AG04450 (cell line): ENCODE measurements around the gene MYO10. TPM values are rescaled to one million over a fixed set of nuclear protein-coding genes. Genes with fewer than 3 reads are reported as not detected.

Experiments
- CTCF ChIA-PET: fragments of 300-600, 350-600 bp; formaldehyde crosslinking; extraction: SDS; loops from one replicate; lab custom pipeline; 2022; ENCODE audit warnings: antibody characterized with exemption, inconsistent platforms; lab: Charles Lee
- POLR2A ChIA-PET: fragments of 350-600 bp; formaldehyde crosslinking; extraction: SDS; loops from one replicate; lab custom pipeline; 2021; ENCODE audit warnings: antibody characterized with exemption, inconsistent platforms; lab: Yijun Ruan, JAX
- DNase-seq: peaks from one replicate; pipeline ENCODE4 v3.0.0-alpha.2; 2011; ENCODE audit warnings: low read depth, low spot score
- H3K27ac ChIP-seq: one replicate; pipeline ENCODE4 v1.5.1; 2012; ENCODE audit warnings: low read depth, low read length, control low read depth
- H3K27me3 ChIP-seq: one replicate; pipeline ENCODE4 v1.6.0; 2012; ENCODE audit warnings: low read length; ENCODE audit not compliant: control insufficient read depth, insufficient read depth
- H3K4me3 ChIP-seq: 2 replicates; pipeline ENCODE4 v1.5.1; 2011; ENCODE audit warnings: mild to moderate bottlenecking, low read depth, low read length, control low read depth
- H3K9me3 ChIP-seq: 2 replicates; pipeline ENCODE4 v1.5.1; 2012; ENCODE audit warnings: low read length; ENCODE audit not compliant: control insufficient read depth, insufficient read depth
- polyA plus RNA-seq: library from polyadenylated mRNA; depleted of rRNA; stranded (reverse); fragments of >200 nt; gene quantifications from 2 replicates; pipeline ENCODE4 v1.2.3, GENCODE V29; 2011
- TF ChIP-seq, protein P1 (sequence below): IDR thresholded peaks from 2 replicates; pipeline ENCODE4 v1.5.1; 2011; ENCODE audit warnings: low read depth, low read length, control low read depth, inconsistent platforms

MYO10 gene
- polyA plus RNA-seq, 1 experiment, result 37.0 TPM

DNA sequence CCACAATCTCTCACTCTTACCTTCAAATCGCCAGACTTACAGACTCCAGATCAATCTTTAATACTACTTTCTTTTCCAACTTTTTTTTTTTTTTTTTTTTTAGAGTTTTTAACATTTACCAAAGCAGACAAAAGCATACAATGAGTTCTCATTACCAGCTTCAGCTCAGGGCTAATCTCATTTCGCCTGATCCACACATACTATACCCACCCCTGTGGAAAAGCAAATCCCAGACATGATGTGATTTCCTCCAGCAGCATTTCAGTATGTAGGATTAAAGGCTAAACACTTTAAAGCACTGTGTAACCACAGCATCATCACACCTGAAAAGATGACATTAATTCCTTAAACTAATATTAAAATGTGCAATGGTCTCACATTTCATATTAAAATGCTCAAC is 180.4 kb downstream of the MYO10 start:
- no peaks in the 10 kb centered on the region for H3K9me3 ChIP-seq
- H3K27ac ChIP-seq, result no peak overlapping the region
- no peak overlapping the region for H3K4me3 ChIP-seq
- DNase-seq, result no peak
- TF ChIP-seq, protein P1, sequence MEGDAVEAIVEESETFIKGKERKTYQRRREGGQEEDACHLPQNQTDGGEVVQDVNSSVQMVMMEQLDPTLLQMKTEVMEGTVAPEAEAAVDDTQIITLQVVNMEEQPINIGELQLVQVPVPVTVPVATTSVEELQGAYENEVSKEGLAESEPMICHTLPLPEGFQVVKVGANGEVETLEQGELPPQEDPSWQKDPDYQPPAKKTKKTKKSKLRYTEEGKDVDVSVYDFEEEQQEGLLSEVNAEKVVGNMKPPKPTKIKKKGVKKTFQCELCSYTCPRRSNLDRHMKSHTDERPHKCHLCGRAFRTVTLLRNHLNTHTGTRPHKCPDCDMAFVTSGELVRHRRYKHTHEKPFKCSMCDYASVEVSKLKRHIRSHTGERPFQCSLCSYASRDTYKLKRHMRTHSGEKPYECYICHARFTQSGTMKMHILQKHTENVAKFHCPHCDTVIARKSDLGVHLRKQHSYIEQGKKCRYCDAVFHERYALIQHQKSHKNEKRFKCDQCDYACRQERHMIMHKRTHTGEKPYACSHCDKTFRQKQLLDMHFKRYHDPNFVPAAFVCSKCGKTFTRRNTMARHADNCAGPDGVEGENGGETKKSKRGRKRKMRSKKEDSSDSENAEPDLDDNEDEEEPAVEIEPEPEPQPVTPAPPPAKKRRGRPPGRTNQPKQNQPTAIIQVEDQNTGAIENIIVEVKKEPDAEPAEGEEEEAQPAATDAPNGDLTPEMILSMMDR, result no peak
- ChIA-PET CTCF (interaction anchor here (0.7 kb wide), 1 partner anchor 595 kb away, joined by 3 read pairs; no protein-coding TSS in a partner anchor), POLR2A (no interaction called here)
- no peaks in the 10 kb centered on the region for H3K27me3 ChIP-seq

DNA sequence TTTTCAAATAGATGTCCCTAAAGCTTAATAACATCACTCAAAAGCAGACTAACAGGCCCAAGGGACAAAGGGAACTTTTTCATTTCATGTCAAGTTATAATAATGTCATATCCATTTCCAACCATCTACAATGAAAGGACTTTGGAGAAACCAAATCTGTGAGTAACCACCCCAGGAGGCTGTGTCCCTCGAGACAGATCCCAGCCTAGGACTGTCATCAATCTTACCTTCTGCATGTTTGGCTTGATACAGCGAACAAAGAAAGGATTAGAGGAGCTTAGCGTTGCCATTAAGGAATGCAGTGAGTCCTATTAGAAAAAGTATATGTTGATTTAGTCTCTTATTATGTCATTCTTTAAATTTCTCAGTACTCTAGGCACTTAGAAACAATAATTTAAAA is 181.5 kb downstream of the MYO10 start:
- Histone ChIP-seq H3K27ac (no peak overlapping the region), H3K4me3 (no peak overlapping the region), H3K27me3 (no peaks in the 10 kb centered on the region), H3K9me3 (no peaks in the 10 kb centered on the region)
- no peak for DNase-seq
- ChIA-PET POLR2A (interaction anchor here (0.7 kb wide), 1 partner anchor 158 kb away, joined by 3 read pairs; no protein-coding TSS in a partner anchor), CTCF (interaction anchor here (0.6 to 1.2 kb wide), 2 partner anchors 179 to 436 kb away, joined by 3 read pairs; no protein-coding TSS in a partner anchor)
- TF ChIP-seq, protein P1, result no peak

DNA sequence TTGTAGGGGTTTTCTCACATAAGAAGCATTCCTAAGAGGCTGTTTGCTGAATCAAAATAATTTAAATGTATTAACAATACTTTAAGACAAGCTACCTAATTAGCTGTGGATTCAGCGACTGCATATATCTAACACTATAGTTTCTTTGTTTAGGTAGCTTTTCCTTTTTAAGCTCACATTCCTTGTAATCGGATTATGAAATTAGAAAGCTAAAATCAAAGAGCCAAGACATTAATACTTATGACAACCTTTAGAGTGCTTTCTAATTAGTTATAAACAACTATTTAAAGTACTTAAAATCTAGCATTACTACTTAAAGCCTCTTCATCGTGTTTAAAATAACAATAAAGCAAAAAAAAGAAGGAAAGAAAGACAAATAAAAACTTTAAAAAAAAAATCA is 182.0 kb downstream of the MYO10 start:
- H3K9me3 ChIP-seq, result no peaks in the 10 kb centered on the region
- DNase-seq, result no peak
- CTCF ChIA-PET, result interaction anchor here (0.6 to 1.2 kb wide), 2 partner anchors 180 to 436 kb away, joined by 3 read pairs; no protein-coding TSS in a partner anchor
- H3K4me3 ChIP-seq, result no peak overlapping the region
- POLR2A ChIA-PET, result interaction anchor here (0.7 kb wide), 1 partner anchor 159 kb away, joined by 3 read pairs; no protein-coding TSS in a partner anchor
- TF ChIP-seq, protein P1, result no peak
- no peaks in the 10 kb centered on the region for H3K27me3 ChIP-seq
- H3K27ac ChIP-seq, result no peak overlapping the region

DNA sequence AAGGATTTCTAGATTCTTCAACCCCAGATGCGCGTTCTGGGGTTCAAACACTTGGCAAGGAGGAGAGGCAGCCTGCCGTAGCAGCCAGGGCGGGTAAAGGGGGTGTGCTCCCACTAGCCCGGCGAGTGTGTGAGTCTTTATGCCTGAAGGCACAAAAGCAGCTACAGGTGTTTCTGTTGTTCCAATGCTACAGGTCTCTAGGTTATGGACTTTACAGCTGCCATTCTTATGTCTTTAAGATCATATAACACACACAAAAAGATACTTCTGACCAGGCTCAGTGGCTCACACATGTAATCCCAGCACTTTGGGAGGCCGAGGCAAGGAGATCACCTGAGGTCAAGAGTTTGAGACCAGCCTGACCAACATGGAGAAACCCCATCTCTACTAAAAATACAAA is 185.6 kb downstream of the MYO10 start:
- ChIA-PET POLR2A (no interaction called here), CTCF (interaction anchor here (0.8 kb wide), 1 partner anchor 41 kb away, joined by 3 read pairs; no protein-coding TSS in a partner anchor)
- TF ChIP-seq, protein P1, result no peak
- DNase-seq, result no peak
- H3K9me3 ChIP-seq, result no peaks in the 10 kb centered on the region
- no peaks in the 10 kb centered on the region for H3K27me3 ChIP-seq
- H3K27ac ChIP-seq, result no peak overlapping the region
- no peak overlapping the region for H3K4me3 ChIP-seq

DNA sequence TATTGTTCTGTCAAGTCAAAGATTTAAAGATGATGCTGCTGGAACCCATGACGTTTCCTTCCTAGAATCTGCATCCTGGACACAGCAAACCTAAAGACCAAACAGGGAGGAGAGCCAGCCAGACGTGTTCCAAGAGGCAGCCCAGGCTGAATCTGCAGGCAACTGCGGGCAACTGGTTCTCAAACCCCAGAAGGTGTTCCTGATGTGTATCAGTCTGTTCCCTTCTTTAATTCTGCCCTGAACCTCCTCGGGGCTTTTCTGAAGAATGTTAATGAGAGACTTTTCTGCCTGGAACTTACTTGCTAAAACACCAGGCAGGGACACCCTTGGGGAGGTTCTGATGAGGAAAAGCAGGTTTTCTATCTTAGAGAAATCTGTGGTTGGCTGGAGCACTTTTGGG is 186.5 kb downstream of the MYO10 start:
- ChIA-PET CTCF (no interaction called here), POLR2A (no interaction called here)
- Histone ChIP-seq H3K4me3 (no peak overlapping the region), H3K27ac (no peak overlapping the region), H3K27me3 (no peaks in the 10 kb centered on the region), H3K9me3 (no peaks in the 10 kb centered on the region)
- no peak for DNase-seq
- TF ChIP-seq, protein P1, result no peak
